C4-2B (cell line): ENCODE results near the gene SMAD2.

Source experiments
- ZFX ChIP-seq: fragments of 450-650 bp; IDR thresholded peaks from 2 replicates; pipeline ENCODE4 v1.6.1; 2017
- TF ChIP-seq, protein P1 (sequence below): fragments of 450-650 bp; conservative IDR thresholded peaks from 2 replicates; pipeline ENCODE4 v1.5.1; 2017; ENCODE audit warnings: mild to moderate bottlenecking

GRCh38 chr18:47881752-47882455 lies 48.6 kb downstream of the SMAD2 start:
- TF ChIP-seq, protein P1, sequence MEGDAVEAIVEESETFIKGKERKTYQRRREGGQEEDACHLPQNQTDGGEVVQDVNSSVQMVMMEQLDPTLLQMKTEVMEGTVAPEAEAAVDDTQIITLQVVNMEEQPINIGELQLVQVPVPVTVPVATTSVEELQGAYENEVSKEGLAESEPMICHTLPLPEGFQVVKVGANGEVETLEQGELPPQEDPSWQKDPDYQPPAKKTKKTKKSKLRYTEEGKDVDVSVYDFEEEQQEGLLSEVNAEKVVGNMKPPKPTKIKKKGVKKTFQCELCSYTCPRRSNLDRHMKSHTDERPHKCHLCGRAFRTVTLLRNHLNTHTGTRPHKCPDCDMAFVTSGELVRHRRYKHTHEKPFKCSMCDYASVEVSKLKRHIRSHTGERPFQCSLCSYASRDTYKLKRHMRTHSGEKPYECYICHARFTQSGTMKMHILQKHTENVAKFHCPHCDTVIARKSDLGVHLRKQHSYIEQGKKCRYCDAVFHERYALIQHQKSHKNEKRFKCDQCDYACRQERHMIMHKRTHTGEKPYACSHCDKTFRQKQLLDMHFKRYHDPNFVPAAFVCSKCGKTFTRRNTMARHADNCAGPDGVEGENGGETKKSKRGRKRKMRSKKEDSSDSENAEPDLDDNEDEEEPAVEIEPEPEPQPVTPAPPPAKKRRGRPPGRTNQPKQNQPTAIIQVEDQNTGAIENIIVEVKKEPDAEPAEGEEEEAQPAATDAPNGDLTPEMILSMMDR = no peak
- TF ChIP-seq ZFX = no peak
